OCI-LY7 (cell line): ENCODE results near the gene CDC5L. TPM values are rescaled to one million over a fixed set of nuclear protein-coding genes. Genes with fewer than 3 reads are reported as not detected.

Experiments used
- BruUV-seq: library from RNA; stranded (reverse); fragments of 400-500 nt; replicated peaks from 2 replicates; lab custom pipeline; 2021; lab: Mats Ljungman, UMichigan
- CTCF ChIA-PET: fragments of 300-600 bp; sonication (Branson Sonifier 250); formaldehyde crosslinking; loops from one replicate; lab custom pipeline; 2022; ENCODE audit warnings: antibody characterized with exemption; ENCODE audit not compliant: unreplicated experiment; lab: Charles Lee
- POLR2A ChIA-PET: fragments of 300-600 bp; sonication (Branson Sonifier 250); formaldehyde crosslinking; loops from one replicate; lab custom pipeline; 2022; ENCODE audit warnings: antibody characterized with exemption; lab: Charles Lee
- DNase-seq: peaks from one replicate; pipeline ENCODE4 v3.0.0-alpha.2; 2015; ENCODE audit warnings: low spot score
- H2AFZ ChIP-seq: fragments of 200-600 bp; sonication (generic), shearing (Covaris generic); 2 replicates; pipeline ENCODE4 v1.6.1; 2014; ENCODE audit warnings: mild to moderate bottlenecking, antibody characterized with exemption, low read length, moderate library complexity
- H3K27ac ChIP-seq: fragments of 200-600 bp; sonication (generic); 2 replicates; pipeline ENCODE4 v1.5.1; 2014; ENCODE audit warnings: mixed run types, low read depth, mild to moderate bottlenecking, moderate library complexity, low read length, inconsistent platforms; ENCODE audit not compliant: poor library complexity, severe bottlenecking
- H3K36me3 ChIP-seq: fragments of 200-600 bp; sonication (generic); 2 replicates; pipeline ENCODE4 v1.6.1; 2014; ENCODE audit warnings: mild to moderate bottlenecking, antibody characterized with exemption, low read length, moderate library complexity, mixed read lengths; ENCODE audit not compliant: insufficient read depth
- H3K4me1 ChIP-seq: fragments of 200-600 bp; sonication (generic); 2 replicates; pipeline ENCODE4 v1.5.1; 2014; ENCODE audit warnings: mild to moderate bottlenecking, low read length; ENCODE audit not compliant: insufficient read depth, poor library complexity, severe bottlenecking
- H3K4me2 ChIP-seq: fragments of 200-600 bp; sonication (generic); 2 replicates; pipeline ENCODE4 v1.6.1; 2014; ENCODE audit warnings: mild to moderate bottlenecking, low read length
- H3K4me3 ChIP-seq: fragments of 200-600 bp; sonication (generic); 2 replicates; pipeline ENCODE4 v1.5.1; 2014; ENCODE audit warnings: mild to moderate bottlenecking, low read depth, low read length; ENCODE audit not compliant: poor library complexity, severe bottlenecking
- H3K79me2 ChIP-seq: fragments of 200-600 bp; sonication (generic); 2 replicates; pipeline ENCODE4 v1.6.1; 2016; ENCODE audit warnings: low read depth, mild to moderate bottlenecking, low read length, moderate library complexity, mixed read lengths; ENCODE audit not compliant: insufficient read depth
- H3K9me2 ChIP-seq: fragments of 200-600 bp; sonication (generic); 2 replicates; pipeline ENCODE4 v1.6.1; 2016; ENCODE audit warnings: mild to moderate bottlenecking, low read length, mixed read lengths; ENCODE audit not compliant: insufficient read depth
- H3K9me3 ChIP-seq: fragments of 200-600 bp; sonication (generic); 2 replicates; pipeline ENCODE4 v1.6.1; 2014; ENCODE audit warnings: mild to moderate bottlenecking, mixed run types, low read length, mixed read lengths
- H4K20me1 ChIP-seq: fragments of 200-600 bp; sonication (generic); 2 replicates; pipeline ENCODE4 v1.6.1; 2014; ENCODE audit warnings: mild to moderate bottlenecking, antibody characterized with exemption, low read length, moderate library complexity, mixed read lengths; ENCODE audit not compliant: insufficient read depth
- EZH2phosphoT487 ChIP-seq: fragments of 200-600 bp; sonication (generic); IDR thresholded peaks from 2 replicates; pipeline ENCODE4 v1.6.1; 2018; ENCODE audit warnings: low read depth, borderline replicate concordance, mild to moderate bottlenecking, mixed run types, antibody characterized with exemption, low read length, moderate library complexity, mixed read lengths
- intact Hi-C: fragments of 100-400 bp; cut with micrococcal nuclease; formaldehyde crosslinking; loops from one replicate; pipeline ENCODE4 v1.10.0; 2022; ENCODE audit not compliant: unreplicated experiment
- total RNA-seq, 2 experiments: library from RNA; depleted of rRNA in 1 of 2; stranded (reverse); fragments of >200 nt in 1 of 2; shearing (Covaris generic) in 1 of 2; gene quantifications; 2 replicates each; pipeline ENCODE4 v1.2.3, GENCODE V29; 2014 to 2022
- TF ChIP-seq, protein P1 (sequence below): fragments of 200-600 bp; sonication (generic); conservative IDR thresholded peaks from 2 replicates; pipeline ENCODE4 v1.5.1; 2014; ENCODE audit warnings: mild to moderate bottlenecking, antibody characterized with exemption, low read length, moderate library complexity, mixed read lengths

Gene CDC5L
- total RNA-seq, 2 experiments from 2014 or later: 21.5 to 24.0 TPM

- TF ChIP-seq EZH2phosphoT487: no peak
- TF ChIP-seq, protein P1, sequence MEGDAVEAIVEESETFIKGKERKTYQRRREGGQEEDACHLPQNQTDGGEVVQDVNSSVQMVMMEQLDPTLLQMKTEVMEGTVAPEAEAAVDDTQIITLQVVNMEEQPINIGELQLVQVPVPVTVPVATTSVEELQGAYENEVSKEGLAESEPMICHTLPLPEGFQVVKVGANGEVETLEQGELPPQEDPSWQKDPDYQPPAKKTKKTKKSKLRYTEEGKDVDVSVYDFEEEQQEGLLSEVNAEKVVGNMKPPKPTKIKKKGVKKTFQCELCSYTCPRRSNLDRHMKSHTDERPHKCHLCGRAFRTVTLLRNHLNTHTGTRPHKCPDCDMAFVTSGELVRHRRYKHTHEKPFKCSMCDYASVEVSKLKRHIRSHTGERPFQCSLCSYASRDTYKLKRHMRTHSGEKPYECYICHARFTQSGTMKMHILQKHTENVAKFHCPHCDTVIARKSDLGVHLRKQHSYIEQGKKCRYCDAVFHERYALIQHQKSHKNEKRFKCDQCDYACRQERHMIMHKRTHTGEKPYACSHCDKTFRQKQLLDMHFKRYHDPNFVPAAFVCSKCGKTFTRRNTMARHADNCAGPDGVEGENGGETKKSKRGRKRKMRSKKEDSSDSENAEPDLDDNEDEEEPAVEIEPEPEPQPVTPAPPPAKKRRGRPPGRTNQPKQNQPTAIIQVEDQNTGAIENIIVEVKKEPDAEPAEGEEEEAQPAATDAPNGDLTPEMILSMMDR: no peak
- no peaks in the 10 kb centered on the region for H3K36me3 ChIP-seq
- H3K4me1 ChIP-seq: no peaks in the 10 kb centered on the region
- DNase-seq: no peak
- CTCF ChIA-PET: no interaction called here
- H4K20me1 ChIP-seq: no peaks in the 10 kb centered on the region
- no peak overlapping the region for H3K4me2 ChIP-seq
- H3K27ac ChIP-seq: no peak overlapping the region
- no TSS peak for BruUV-seq
- POLR2A ChIA-PET: interaction anchor here (0.7 kb wide), 1 partner anchor 42 kb away, joined by 5 read pairs; no protein-coding TSS in a partner anchor
- intact Hi-C loops: no loop called here
- no peaks in the 10 kb centered on the region for H3K79me2 ChIP-seq
- no peaks in the 10 kb centered on the region for H3K9me3 ChIP-seq
- H3K9me2 ChIP-seq: no peaks in the 10 kb centered on the region
- no peak overlapping the region for H3K4me3 ChIP-seq
- no peak overlapping the region for H2AFZ ChIP-seq
Observed at GRCh38 chr6:44353336-44353735, 34.2 kb upstream of the CDC5L start.

DNA sequence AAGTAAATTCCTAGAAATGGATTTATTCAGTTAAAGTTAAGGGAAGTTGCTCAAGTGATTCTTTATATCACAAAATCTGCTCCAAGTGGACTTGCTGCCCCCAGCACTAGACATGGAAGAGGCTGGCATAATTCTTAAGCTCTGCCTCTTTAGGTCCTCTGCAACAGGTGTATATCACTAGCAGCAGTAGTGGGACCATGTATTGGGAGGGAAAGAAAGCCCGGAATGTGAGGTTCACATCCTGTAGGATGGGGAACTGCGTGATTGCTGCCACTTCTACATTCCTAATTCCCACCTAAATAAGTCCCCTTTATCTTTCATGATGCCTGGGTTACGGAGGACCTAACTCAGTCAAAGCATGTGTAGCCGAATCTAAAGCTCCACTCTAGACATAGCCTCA lies 31.9 kb upstream of the CDC5L start:
- H3K4me3 ChIP-seq: no peak overlapping the region
- H3K27ac ChIP-seq: no peak overlapping the region
- H3K9me2 ChIP-seq: no peaks in the 10 kb centered on the region
- POLR2A ChIA-PET: no interaction called here
- intact Hi-C loops: no loop called here
- BruUV-seq: no TSS peak
- no peaks in the 10 kb centered on the region for H4K20me1 ChIP-seq
- H3K79me2 ChIP-seq: no peaks in the 10 kb centered on the region
- DNase-seq: no peak
- no peak overlapping the region for H2AFZ ChIP-seq
- no peaks in the 10 kb centered on the region for H3K4me1 ChIP-seq
- no peak overlapping the region for H3K4me2 ChIP-seq
- H3K36me3 ChIP-seq: no peaks in the 10 kb centered on the region
- H3K9me3 ChIP-seq: no peaks in the 10 kb centered on the region
- TF ChIP-seq, protein P1: no peak
- TF ChIP-seq EZH2phosphoT487: no peak
- CTCF ChIA-PET: interaction anchor here (0.5 kb wide), 1 partner anchor 210 kb away, joined by 3 read pairs; no protein-coding TSS in a partner anchor

DNA sequence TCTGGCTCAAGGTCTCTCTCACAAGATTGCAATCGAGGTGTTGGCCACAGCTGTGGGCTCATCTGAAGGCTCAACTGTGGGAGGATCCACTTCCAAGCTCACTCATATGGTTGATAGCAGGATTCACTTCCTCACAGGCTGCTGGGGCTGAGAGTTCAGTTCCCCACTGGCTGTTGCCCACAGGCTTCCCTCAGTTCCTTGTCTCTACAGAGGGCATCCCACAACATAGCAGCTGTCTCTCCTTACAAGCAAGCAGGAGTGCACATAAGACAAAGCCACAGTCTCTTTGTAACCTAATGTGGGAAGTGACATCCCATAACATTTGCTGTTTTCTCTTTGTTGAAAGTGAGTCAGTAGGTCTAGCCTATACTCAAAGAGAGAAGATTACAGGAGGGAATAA lies 31.0 kb upstream of the CDC5L start:
- DNase-seq: no peak

More for the DNA sequence above, 31.0 kb upstream of the CDC5L start:
- no peaks in the 10 kb centered on the region for H3K79me2 ChIP-seq
- no peak overlapping the region for H3K4me3 ChIP-seq
- no peaks in the 10 kb centered on the region for H3K9me3 ChIP-seq
- no peaks in the 10 kb centered on the region for H3K9me2 ChIP-seq
- H3K4me1 ChIP-seq: no peaks in the 10 kb centered on the region
- POLR2A ChIA-PET: no interaction called here
- BruUV-seq: no TSS peak
- no peaks in the 10 kb centered on the region for H4K20me1 ChIP-seq
- no peak overlapping the region for H2AFZ ChIP-seq
- CTCF ChIA-PET: interaction anchor here (0.5 kb wide), 1 partner anchor 209 kb away, joined by 3 read pairs; no protein-coding TSS in a partner anchor
- no peak for TF ChIP-seq EZH2phosphoT487
- TF ChIP-seq, protein P1: no peak
- H3K36me3 ChIP-seq: no peaks in the 10 kb centered on the region
- H3K27ac ChIP-seq: no peak overlapping the region
- intact Hi-C loops: no loop called here
- no peak overlapping the region for H3K4me2 ChIP-seq
